ENCODE results near the gene UBE4B.

DNA sequence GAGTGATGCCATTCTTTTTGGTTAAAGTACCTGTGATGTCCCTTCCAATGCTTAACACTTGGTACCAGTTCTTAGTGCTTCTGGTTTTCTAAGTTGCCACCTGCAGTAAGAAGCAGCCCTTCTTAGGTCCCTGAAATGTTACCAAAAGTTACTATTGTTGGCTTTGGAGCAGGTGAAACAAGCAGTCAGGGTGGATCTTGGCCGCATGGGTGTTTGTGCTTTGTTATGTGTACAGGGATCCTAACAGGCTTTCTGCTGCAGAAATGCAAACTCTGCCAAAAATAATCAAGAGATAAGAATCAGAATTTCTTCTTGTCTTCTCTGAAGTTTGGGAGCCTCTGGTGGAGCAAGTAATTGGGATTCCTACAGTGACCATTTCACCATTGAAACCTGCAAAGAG is 84.4 kb downstream of the UBE4B start:
- TF ChIP-seq, protein P1, sequence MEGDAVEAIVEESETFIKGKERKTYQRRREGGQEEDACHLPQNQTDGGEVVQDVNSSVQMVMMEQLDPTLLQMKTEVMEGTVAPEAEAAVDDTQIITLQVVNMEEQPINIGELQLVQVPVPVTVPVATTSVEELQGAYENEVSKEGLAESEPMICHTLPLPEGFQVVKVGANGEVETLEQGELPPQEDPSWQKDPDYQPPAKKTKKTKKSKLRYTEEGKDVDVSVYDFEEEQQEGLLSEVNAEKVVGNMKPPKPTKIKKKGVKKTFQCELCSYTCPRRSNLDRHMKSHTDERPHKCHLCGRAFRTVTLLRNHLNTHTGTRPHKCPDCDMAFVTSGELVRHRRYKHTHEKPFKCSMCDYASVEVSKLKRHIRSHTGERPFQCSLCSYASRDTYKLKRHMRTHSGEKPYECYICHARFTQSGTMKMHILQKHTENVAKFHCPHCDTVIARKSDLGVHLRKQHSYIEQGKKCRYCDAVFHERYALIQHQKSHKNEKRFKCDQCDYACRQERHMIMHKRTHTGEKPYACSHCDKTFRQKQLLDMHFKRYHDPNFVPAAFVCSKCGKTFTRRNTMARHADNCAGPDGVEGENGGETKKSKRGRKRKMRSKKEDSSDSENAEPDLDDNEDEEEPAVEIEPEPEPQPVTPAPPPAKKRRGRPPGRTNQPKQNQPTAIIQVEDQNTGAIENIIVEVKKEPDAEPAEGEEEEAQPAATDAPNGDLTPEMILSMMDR (IDR thresholded peaks at IDR 0.05), result no peak
- TF ChIP-seq EZH2 (IDR thresholded peaks at IDR 0.05), result no peak
- no peak for TF ChIP-seq EZH2phosphoT487 (IDR thresholded peaks at IDR 0.05)
